ENCODE data around the gene EIF5A.

The EIF5A gene

DNA sequence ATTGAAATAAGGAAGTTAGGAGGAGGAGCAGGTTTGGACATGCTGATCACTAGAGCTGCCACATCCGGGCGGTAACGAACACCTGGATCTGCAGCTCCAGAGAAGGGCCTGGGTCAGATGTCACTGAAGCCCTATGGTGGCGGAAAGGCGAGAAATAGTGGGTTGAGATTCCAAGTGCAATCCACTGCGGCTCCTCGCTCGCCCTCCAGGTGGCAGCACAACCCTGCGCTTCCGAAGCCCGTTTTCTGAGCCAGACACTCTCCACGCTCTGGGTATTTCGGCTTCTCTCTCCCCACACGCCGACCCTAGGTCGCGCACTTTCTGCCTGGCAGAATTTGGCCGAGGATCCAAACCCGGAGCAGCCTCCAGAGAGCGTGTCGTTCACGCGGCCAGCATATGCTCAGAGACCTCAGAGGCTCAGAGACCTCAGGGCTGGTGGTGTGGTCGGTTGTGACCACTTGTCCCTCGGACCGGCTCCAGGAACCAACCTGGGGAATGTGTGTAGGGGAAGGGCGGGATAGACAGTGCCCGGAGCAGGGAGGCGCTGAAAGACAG, 26.8 kb upstream of the EIF5A start:
- in situ Hi-C loops (cut with MboI; ENCODE audit: low sequenced_read_pairs, unreplicated experiment) = loop anchor here (25.0 kb wide), 1 partner anchor 243 kb away; the partner anchor contains the start of genes SLC16A11 and SLC16A13
- DNase-seq (ENCODE audit: low spot score) = peak; percentile 90
- TF ChIP-seq, protein P1, sequence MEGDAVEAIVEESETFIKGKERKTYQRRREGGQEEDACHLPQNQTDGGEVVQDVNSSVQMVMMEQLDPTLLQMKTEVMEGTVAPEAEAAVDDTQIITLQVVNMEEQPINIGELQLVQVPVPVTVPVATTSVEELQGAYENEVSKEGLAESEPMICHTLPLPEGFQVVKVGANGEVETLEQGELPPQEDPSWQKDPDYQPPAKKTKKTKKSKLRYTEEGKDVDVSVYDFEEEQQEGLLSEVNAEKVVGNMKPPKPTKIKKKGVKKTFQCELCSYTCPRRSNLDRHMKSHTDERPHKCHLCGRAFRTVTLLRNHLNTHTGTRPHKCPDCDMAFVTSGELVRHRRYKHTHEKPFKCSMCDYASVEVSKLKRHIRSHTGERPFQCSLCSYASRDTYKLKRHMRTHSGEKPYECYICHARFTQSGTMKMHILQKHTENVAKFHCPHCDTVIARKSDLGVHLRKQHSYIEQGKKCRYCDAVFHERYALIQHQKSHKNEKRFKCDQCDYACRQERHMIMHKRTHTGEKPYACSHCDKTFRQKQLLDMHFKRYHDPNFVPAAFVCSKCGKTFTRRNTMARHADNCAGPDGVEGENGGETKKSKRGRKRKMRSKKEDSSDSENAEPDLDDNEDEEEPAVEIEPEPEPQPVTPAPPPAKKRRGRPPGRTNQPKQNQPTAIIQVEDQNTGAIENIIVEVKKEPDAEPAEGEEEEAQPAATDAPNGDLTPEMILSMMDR (IDR thresholded peaks at IDR 0.05; ENCODE audit: borderline replicate concordance, control extremely low read depth, extremely low read depth, insufficient read depth, missing control alignments) = peak; percentile 65

DNA sequence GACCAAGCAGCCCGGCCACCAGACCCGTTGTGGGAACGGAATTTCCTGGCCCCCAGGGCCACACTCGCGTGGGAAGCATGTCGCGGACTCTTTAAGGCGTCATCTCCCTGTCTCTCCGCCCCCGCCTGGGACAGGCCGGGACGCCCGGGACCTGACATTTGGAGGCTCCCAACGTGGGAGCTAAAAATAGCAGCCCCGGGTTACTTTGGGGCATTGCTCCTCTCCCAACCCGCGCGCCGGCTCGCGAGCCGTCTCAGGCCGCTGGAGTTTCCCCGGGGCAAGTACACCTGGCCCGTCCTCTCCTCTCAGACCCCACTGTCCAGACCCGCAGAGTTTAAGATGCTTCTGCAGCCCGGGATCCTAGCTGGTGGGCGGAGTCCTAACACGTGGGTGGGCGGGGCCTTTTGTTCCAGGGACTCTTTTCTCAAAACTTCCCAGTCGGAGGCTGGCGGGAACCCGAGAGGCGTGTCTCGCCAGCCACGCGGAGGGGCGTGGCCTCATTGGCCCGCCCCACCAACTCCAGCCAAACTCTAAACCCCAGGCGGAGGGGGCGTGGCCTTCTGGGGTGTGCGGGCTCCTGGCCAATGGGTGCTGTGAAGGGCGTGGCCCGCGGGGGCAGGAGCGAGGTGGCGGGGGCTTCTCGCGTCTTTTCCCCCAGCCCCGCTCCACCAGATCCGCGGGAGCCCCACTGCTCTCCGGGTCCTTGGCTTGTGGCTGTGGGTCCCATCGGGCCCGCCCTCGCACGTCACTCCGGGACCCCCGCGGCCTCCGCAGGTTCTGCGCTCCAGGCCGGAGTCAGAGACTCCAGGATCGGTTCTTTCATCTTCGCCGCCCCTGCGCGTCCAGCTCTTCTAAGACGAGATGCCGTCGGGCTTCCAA, 26.1 kb upstream of the EIF5A start, which contains the start of gene SLC2A4:
Gene SLC2A4, plus strand, starts transcription at position 645 of the 879 bp plus-strand sequence. Its CDS starts 217 bp downstream, at position 862.
- in situ Hi-C loops (cut with MboI; ENCODE audit: low sequenced_read_pairs, unreplicated experiment) = loop anchor here (25.0 kb wide), 1 partner anchor 244 kb away; the partner anchor contains the start of genes SLC16A11 and SLC16A13

DNA sequence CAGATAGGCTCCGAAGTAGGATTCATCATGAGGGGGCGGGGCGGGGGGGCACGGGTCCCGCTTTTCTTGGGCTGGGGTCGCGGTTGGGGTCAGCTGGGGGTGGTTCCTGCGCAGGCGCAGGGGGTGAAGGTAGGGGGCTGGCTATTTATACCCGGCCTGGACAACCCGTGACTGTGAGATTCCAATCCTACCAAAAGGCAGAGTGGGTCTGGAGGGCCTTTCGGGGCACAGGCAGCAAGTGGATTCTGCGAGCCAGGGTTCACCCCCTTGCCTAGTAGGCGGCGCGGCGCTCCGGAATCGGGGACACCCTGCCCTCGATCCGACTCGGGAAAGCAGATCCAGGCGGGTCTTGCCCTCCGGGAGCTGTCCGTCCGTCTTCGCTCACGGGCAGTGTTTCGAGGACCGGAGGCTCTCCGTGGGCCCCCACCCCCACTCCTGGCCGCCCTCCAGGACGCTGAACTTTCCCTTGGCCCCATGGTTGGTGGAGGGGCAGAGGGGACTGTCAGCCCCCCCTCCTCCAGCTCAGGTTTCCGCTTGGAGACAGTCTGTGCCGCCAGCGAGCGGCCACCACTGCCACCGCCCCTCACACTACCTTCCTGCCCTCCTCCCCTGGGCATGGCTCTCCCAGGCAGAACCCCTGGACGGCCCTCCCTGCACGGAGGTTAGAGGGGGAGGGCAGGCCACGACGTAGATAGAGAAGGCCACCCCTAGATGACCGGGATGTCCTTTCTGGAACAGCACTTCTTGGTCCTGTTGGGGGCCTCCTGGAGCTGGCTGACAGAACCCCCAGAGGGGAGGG, 25.3 kb upstream of the EIF5A start:
- TF ChIP-seq, protein P1 (IDR thresholded peaks at IDR 0.05; ENCODE audit: borderline replicate concordance, control extremely low read depth, extremely low read depth, insufficient read depth, missing control alignments) = no peak
- peak; percentile 37 for DNase-seq (ENCODE audit: low spot score)
- in situ Hi-C loops (cut with MboI; ENCODE audit: low sequenced_read_pairs, unreplicated experiment) = loop anchor here (25.0 kb wide), 1 partner anchor 245 kb away; the partner anchor contains the start of genes SLC16A11 and SLC16A13

More for the DNA sequence above, 26.1 kb upstream of the EIF5A start, which contains the start of gene SLC2A4:
- peak; percentile 99 for DNase-seq (ENCODE audit: low spot score)
- TF ChIP-seq, protein P1 (IDR thresholded peaks at IDR 0.05; ENCODE audit: borderline replicate concordance, control extremely low read depth, extremely low read depth, insufficient read depth, missing control alignments) = no peak

DNA sequence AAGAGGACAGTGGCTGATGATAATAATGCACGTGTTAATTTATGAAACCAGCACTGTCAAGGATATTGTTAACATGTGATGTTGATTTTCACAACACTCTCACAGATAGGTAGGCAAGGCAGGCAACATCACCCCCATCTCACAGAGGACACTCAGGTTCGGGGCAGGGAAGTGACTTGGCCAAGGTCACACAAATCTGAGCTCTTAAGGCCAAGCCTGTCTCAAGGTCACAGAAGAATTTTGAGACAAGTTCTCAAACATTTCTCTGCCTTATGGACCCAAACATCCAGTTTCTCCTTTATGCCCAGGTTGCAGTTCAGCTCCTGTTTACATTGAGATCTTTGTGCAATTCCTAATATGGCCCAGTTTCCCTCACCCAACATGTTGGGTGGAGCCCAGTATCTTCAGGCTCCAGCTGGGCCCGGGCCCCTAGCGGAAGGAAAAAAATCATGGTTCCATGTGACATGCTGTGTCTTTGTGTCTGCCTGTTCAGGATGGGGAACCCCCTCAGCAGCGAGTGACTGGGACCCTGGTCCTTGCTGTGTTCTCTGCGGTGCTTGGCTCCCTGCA, 24.6 kb upstream of the EIF5A start:
- DNase-seq (ENCODE audit: low spot score) = no peak
- in situ Hi-C loops (cut with MboI; ENCODE audit: low sequenced_read_pairs, unreplicated experiment) = loop anchor here (25.0 kb wide), 1 partner anchor 246 kb away; the partner anchor contains the start of genes SLC16A11 and SLC16A13
- TF ChIP-seq, protein P1 (IDR thresholded peaks at IDR 0.05; ENCODE audit: borderline replicate concordance, control extremely low read depth, extremely low read depth, insufficient read depth, missing control alignments) = no peak

DNA sequence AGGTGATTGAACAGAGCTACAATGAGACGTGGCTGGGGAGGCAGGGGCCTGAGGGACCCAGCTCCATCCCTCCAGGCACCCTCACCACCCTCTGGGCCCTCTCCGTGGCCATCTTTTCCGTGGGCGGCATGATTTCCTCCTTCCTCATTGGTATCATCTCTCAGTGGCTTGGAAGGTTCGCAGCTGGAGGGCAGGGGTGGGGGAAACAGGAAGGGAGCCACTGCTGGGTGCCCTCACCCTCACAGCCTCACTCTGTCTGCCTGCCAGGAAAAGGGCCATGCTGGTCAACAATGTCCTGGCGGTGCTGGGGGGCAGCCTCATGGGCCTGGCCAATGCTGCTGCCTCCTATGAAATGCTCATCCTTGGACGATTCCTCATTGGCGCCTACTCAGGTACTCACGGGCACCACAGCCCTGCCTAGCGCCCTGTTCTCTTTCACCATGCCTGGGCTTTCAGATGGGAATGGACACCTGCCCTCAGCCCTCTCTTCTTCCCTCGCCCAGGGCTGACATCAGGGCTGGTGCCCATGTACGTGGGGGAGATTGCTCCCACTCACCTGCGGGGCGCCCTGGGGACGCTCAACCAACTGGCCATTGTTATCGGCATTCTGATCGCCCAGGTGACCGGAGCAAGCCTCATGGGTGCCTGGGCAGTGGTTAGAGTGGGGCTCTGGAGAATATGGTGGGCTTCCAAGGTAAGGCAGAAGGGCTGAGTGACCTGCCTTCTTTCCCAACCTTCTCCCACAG, 23.8 kb upstream of the EIF5A start:
- in situ Hi-C loops (cut with MboI; ENCODE audit: low sequenced_read_pairs, unreplicated experiment) = loop anchor here (25.0 kb wide), 1 partner anchor 246 kb away; the partner anchor contains the start of genes SLC16A11 and SLC16A13

More for the DNA sequence above, 23.8 kb upstream of the EIF5A start:
- TF ChIP-seq, protein P1 (IDR thresholded peaks at IDR 0.05; ENCODE audit: borderline replicate concordance, control extremely low read depth, extremely low read depth, insufficient read depth, missing control alignments) = no peak
- peak; percentile 12 for DNase-seq (ENCODE audit: low spot score)
